Mesendoderm (in vitro differentiated cells): ENCODE results near the gene IL1RAPL2.
"Not testable (repeated sequence)": the region's sequence is repeated elsewhere in the genome, so short reads cannot be mapped to it uniquely, and the experiment has no call there.

Source experiments
- DNase-seq: peaks from one replicate; pipeline ENCODE4 v3.0.0; 2013
- H2AK5ac ChIP-seq: 2 replicates; pipeline ENCODE4 v1.6.1; 2013; ENCODE audit warnings: low read length, inconsistent platforms
- H2BK120ac ChIP-seq: 2 replicates; pipeline ENCODE4 v1.6.1; 2013; ENCODE audit warnings: low read depth, mild to moderate bottlenecking, low read length, moderate library complexity, mixed read lengths
- H2BK15ac ChIP-seq: replicated peaks from 2 replicates; pipeline ENCODE4 v1.6.1; 2013; ENCODE audit warnings: low read depth, mild to moderate bottlenecking, moderate library complexity
- H2BK5ac ChIP-seq: 2 replicates; pipeline ENCODE4 v1.6.1; 2013; ENCODE audit warnings: low read length, inconsistent platforms
- H3K18ac ChIP-seq: 2 replicates; pipeline ENCODE4 v1.6.1; 2013; ENCODE audit warnings: mild to moderate bottlenecking, low read length, mixed read lengths
- H3K23ac ChIP-seq: one replicate; pipeline ENCODE4 v1.6.1; 2013; ENCODE audit warnings: low read length
- H3K27ac ChIP-seq: 2 replicates; pipeline ENCODE4 v1.5.1; 2013; ENCODE audit warnings: low read depth, mild to moderate bottlenecking, inconsistent platforms, low read length, moderate library complexity
- H3K27me3 ChIP-seq: 2 replicates; pipeline ENCODE4 v1.6.1; 2013; ENCODE audit warnings: low read length, control low read depth, mild to moderate bottlenecking, inconsistent platforms; ENCODE audit not compliant: insufficient read depth, poor library complexity
- H3K36me3 ChIP-seq: 2 replicates; pipeline ENCODE4 v1.6.1; 2013; ENCODE audit warnings: low read length, inconsistent platforms; ENCODE audit not compliant: control insufficient read depth, insufficient read depth
- H3K4ac ChIP-seq: one replicate; pipeline ENCODE4 v1.6.1; 2013; ENCODE audit warnings: low read depth, mild to moderate bottlenecking, low read length, moderate library complexity
- H3K4me1 ChIP-seq: 2 replicates; pipeline ENCODE4 v1.6.1; 2013; ENCODE audit warnings: low read depth, low read length, inconsistent platforms; ENCODE audit not compliant: control insufficient read depth
- H3K4me2 ChIP-seq: 2 replicates; pipeline ENCODE4 v1.6.1; 2013; ENCODE audit warnings: low read length
- H3K4me3 ChIP-seq: 2 replicates; pipeline ENCODE4 v1.5.1; 2013; ENCODE audit warnings: mild to moderate bottlenecking, low read length
- H3K56ac ChIP-seq: one replicate; pipeline ENCODE4 v1.6.1; 2013; ENCODE audit warnings: low read length
- H3K79me1 ChIP-seq: 2 replicates; pipeline ENCODE4 v1.6.1; 2013; ENCODE audit warnings: low read length, inconsistent platforms
- H3K79me2 ChIP-seq: 2 replicates; pipeline ENCODE4 v1.6.1; 2013; ENCODE audit warnings: mild to moderate bottlenecking, low read length; ENCODE audit not compliant: control insufficient read depth, insufficient read depth
- H3K9ac ChIP-seq: 2 replicates; pipeline ENCODE4 v1.6.1; 2013; ENCODE audit warnings: low read length, inconsistent platforms
- H4K5ac ChIP-seq: one replicate; pipeline ENCODE4 v1.6.1; 2013; ENCODE audit warnings: low read length
- H4K8ac ChIP-seq: one replicate; pipeline ENCODE4 v1.6.1; 2013; ENCODE audit warnings: low read depth, mild to moderate bottlenecking, control low read depth, low read length, moderate library complexity
- WGBS: extraction: QIAGEN DNeasy Blood & Tissue Kit; methylation state at CpG from one replicate; pipeline ENCODE4 v1.1.7; 2013; ENCODE audit warnings: low lambda C conversion rate, missing lambda C conversion rate; ENCODE audit not compliant: insufficient coverage; ENCODE audit errors: extremely low coverage; 5-methylcytosine and 5-hydroxymethylcytosine counted together

Gene IL1RAPL2

GRCh38 chrX:105658136-105658535 is 1092.1 kb downstream of the IL1RAPL2 start:
- no peak overlapping the region for H2AK5ac ChIP-seq
- no peak overlapping the region for H3K27ac ChIP-seq
- no peaks in the 10 kb centered on the region for H3K36me3 ChIP-seq
- H2BK5ac ChIP-seq: no peak overlapping the region
- H3K23ac ChIP-seq: no peak overlapping the region
- no peaks in the 10 kb centered on the region for H3K4me1 ChIP-seq
- no peak overlapping the region for H2BK120ac ChIP-seq
- H3K4me3 ChIP-seq: no peak overlapping the region
- DNase-seq: no peak
- H3K4me2 ChIP-seq: no peak overlapping the region
- no peak overlapping the region for H4K5ac ChIP-seq
- H3K56ac ChIP-seq: no peak overlapping the region
- no peak overlapping the region for H4K8ac ChIP-seq
- no peak overlapping the region for H3K4ac ChIP-seq
- no peaks in the 10 kb centered on the region for H3K79me2 ChIP-seq
- H3K27me3 ChIP-seq: no peaks in the 10 kb centered on the region
- H3K79me1 ChIP-seq: no peaks in the 10 kb centered on the region
- no peak overlapping the region for H3K9ac ChIP-seq
- no peak overlapping the region for H2BK15ac ChIP-seq
- H3K18ac ChIP-seq: no peak overlapping the region
- no CpG with 5 or more reads among the region's 2 CpGs for WGBS

- Histone ChIP-seq H4K8ac (no peak overlapping the region), H3K56ac (no peak overlapping the region), H3K4me2 (no peak overlapping the region), H2BK5ac (no peak overlapping the region), H3K79me2 (no peaks in the 10 kb centered on the region), H4K5ac (no peak overlapping the region), H2BK15ac (no peak overlapping the region), H3K23ac (no peak overlapping the region), H2BK120ac (no peak overlapping the region), H3K79me1 (no peaks in the 10 kb centered on the region), H3K27me3 (no peaks in the 10 kb centered on the region), H3K4me3 (no peak overlapping the region), H2AK5ac (no peak overlapping the region), H3K9ac (no peak overlapping the region), H3K36me3 (no peaks in the 10 kb centered on the region), H3K27ac (no peak overlapping the region), H3K18ac (no peak overlapping the region), H3K4me1 (no peaks in the 10 kb centered on the region), H3K4ac (no peak overlapping the region)
- no peak for DNase-seq
- no CpG with 5 or more reads among the region's 2 CpGs for WGBS
Observed at GRCh38 chrX:105662248-105662647, 1096.2 kb downstream of the IL1RAPL2 start.

GRCh38 chrX:105664243-105664642 is 1098.2 kb downstream of the IL1RAPL2 start:
- Histone ChIP-seq H3K27ac (no peak overlapping the region), H3K56ac (no peak overlapping the region), H3K4me3 (no peak overlapping the region), H3K79me2 (no peaks in the 10 kb centered on the region), H3K4me1 (no peaks in the 10 kb centered on the region), H2BK120ac (no peak overlapping the region), H4K8ac (no peak overlapping the region), H3K4me2 (no peak overlapping the region), H2AK5ac (no peak overlapping the region), H3K79me1 (no peaks in the 10 kb centered on the region), H3K36me3 (no peaks in the 10 kb centered on the region), H3K27me3 (no peaks in the 10 kb centered on the region), H3K4ac (no peak overlapping the region), H4K5ac (no peak overlapping the region), H2BK15ac (no peak overlapping the region), H2BK5ac (no peak overlapping the region), H3K9ac (no peak overlapping the region), H3K23ac (no peak overlapping the region), H3K18ac (no peak overlapping the region)
- WGBS: no CpG with 5 or more reads among the region's 2 CpGs
- DNase-seq: no peak

DNA sequence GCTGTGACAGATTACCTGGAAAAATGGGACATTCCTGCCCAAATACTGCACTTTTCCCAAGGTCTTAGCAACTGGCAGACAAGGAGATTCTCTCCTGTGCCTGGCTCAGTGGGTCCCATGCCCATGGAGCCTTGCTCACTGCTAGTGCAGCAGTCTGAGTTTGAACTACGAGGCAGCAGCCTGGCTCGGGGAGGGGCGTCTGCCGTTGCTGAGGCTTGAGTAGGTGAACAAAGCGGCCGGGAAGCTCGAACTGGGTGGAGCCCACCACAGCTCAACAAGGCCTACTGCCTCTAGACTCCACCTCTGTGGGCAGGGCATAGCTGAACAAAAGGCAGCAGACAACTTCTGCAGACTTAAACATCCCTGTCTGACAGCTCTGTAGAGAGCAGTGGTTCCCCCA is 1118.3 kb downstream of the IL1RAPL2 start:
- H4K5ac ChIP-seq, H3K4me1 ChIP-seq, H3K36me3 ChIP-seq, H3K4ac ChIP-seq, DNase-seq, H3K79me2 ChIP-seq, H3K27ac ChIP-seq, H2AK5ac ChIP-seq, H3K9ac ChIP-seq, H3K79me1 ChIP-seq, H2BK120ac ChIP-seq, H3K23ac ChIP-seq, H3K56ac ChIP-seq, H4K8ac ChIP-seq, H2BK5ac ChIP-seq, H3K27me3 ChIP-seq, H3K4me2 ChIP-seq, H3K18ac ChIP-seq, H3K4me3 ChIP-seq, H2BK15ac ChIP-seq: not testable (repeated sequence)
- WGBS: no CpG with 5 or more reads among the region's 7 CpGs

DNA sequence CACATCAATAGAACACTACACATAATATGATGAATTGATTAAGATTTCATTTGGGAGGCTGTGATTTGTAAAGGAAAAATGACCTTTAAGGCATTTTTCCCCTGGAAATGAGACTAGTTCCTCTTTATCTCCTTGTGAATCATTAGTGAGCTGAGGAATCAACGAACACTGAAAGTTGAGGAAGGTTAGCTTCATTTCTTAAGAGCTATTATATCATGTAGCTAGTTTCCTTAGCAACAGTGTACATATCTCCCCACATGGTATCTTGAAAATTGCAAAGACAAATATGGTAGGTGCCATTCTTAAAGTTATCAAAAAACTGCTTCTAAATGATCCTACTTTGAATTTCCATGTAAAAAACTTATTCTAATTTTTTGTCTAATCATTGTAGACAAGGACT is 1128.8 kb downstream of the IL1RAPL2 start:
- H2BK5ac ChIP-seq: no peak overlapping the region
- no peak overlapping the region for H3K4ac ChIP-seq
- H4K8ac ChIP-seq: no peak overlapping the region
- no peak overlapping the region for H4K5ac ChIP-seq
- no peak for DNase-seq
- no peaks in the 10 kb centered on the region for H3K36me3 ChIP-seq
- no peak overlapping the region for H3K27ac ChIP-seq
- no peak overlapping the region for H2BK15ac ChIP-seq
- H3K18ac ChIP-seq: no peak overlapping the region
- H3K9ac ChIP-seq: no peak overlapping the region
- no peaks in the 10 kb centered on the region for H3K4me1 ChIP-seq
- H2AK5ac ChIP-seq: no peak overlapping the region
- H3K4me2 ChIP-seq: no peak overlapping the region
- no peak overlapping the region for H3K23ac ChIP-seq
- H3K4me3 ChIP-seq: no peak overlapping the region
- no peaks in the 10 kb centered on the region for H3K79me2 ChIP-seq
- H3K27me3 ChIP-seq: no peaks in the 10 kb centered on the region
- no peaks in the 10 kb centered on the region for H3K79me1 ChIP-seq
- no CpG with 5 or more reads among the region's 1 CpG for WGBS
- H2BK120ac ChIP-seq: no peak overlapping the region
- no peak overlapping the region for H3K56ac ChIP-seq

DNA sequence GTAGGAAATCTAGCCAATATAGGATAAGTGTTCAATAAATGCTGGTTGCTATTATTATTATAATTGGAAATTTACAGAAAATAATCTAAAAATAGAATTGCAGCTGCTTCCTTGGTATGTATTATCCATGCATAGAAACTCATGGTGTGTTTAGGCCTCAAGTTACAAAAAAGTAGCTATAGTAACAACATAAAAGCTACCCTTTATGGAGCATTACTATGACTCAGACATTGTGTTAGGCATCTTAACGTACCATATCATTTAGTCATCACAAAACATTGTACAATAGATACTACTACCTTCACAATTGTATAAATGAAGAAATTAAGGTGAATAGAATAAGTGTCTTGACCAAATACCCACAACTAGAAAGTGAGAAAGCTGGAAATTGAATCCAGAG is 1129.5 kb downstream of the IL1RAPL2 start:
- Histone ChIP-seq H3K56ac (no peak overlapping the region), H3K9ac (no peak overlapping the region), H3K4me2 (no peak overlapping the region), H3K23ac (no peak overlapping the region), H2BK120ac (no peak overlapping the region), H3K36me3 (no peaks in the 10 kb centered on the region), H2BK5ac (no peak overlapping the region), H3K4ac (no peak overlapping the region), H3K79me2 (no peaks in the 10 kb centered on the region), H3K4me1 (no peaks in the 10 kb centered on the region), H3K27ac (no peak overlapping the region), H3K79me1 (no peaks in the 10 kb centered on the region), H2AK5ac (no peak overlapping the region), H3K4me3 (no peak overlapping the region), H4K8ac (no peak overlapping the region), H3K18ac (no peak overlapping the region), H2BK15ac (no peak overlapping the region), H3K27me3 (no peaks in the 10 kb centered on the region), H4K5ac (no peak overlapping the region)
- no peak for DNase-seq
- no CpG with 5 or more reads among the region's 1 CpG for WGBS
